ENCODE data around the gene PDSS2. TPM values are rescaled to one million over a fixed set of nuclear protein-coding genes. Genes with fewer than 3 reads are reported as not detected.

PDSS2 gene
- total RNA-seq, 2 experiments from 2014 or later = 12.8 to 15.4 TPM

DNA sequence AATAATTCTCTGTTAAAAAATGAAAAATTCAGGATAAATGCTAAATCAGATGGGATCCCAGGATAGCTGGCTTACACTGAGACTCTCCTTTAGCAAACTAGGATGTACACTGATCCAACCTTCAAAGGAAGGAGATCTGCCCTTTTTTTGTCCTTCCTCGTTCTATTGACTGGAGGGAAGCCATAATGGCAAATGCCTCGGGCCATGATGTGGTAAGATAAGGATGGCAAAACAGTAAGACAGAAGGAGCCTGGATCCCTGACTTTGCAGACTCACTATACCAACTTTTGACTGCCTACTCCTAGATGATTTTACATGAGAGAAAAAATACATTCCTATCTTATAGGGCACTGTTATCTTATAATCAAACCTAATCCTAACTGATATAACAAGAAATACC is 187.1 kb downstream of the PDSS2 start:
- POLR2A ChIA-PET = no interaction called here
- no peak overlapping the region for H3K27ac Mint-ChIP-seq
- DNase-seq = no peak
- ATAC-seq (ENCODE audit: low read depth) = no peak
- no peaks in the 10 kb centered on the region for H3K9me3 Mint-ChIP-seq
- H3K36me3 Mint-ChIP-seq = peaks cover under 1% of the 10 kb centered on the region
- H3K4me3 Mint-ChIP-seq = no peak overlapping the region
- no peaks in the 10 kb centered on the region for H3K27me3 Mint-ChIP-seq
- no peaks in the 10 kb centered on the region for H3K4me1 Mint-ChIP-seq

DNA sequence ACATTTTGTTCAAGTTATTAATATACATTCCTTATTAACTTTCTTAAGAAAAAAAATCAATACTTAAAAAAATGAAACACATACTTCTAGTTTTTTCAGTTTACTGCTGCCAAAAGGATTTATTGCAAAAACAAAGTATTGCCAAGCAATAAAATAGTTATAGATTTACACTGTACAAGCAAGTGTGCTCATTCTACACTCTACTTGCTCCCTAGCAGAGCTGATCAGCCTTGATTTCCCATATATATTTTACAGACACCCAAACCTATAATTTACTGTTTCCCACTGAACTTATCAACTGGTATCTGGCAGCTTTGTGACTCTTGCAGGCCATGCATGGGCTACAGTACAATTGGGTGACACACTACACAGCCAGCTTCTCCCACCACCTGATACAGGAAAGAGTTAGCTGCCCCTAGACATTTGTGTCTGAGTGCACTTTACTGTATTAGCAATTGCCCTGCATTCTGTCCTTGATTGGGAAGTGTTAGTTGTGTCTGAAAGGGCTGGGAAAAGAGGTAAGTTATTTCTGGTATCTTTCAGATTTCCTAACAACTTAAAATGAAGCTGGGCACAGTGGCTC is 188.1 kb downstream of the PDSS2 start:
- no peak overlapping the region for H3K4me3 Mint-ChIP-seq
- no peaks in the 10 kb centered on the region for H3K27me3 Mint-ChIP-seq
- DNase-seq = no peak
- H3K9me3 Mint-ChIP-seq = no peaks in the 10 kb centered on the region
- H3K27ac Mint-ChIP-seq = no peak overlapping the region
- POLR2A ChIA-PET = no interaction called here
- peaks cover 3% of the 10 kb centered on the region for H3K36me3 Mint-ChIP-seq
- no peak for ATAC-seq (ENCODE audit: low read depth)
- peaks cover 2% of the 10 kb centered on the region for H3K4me1 Mint-ChIP-seq

DNA sequence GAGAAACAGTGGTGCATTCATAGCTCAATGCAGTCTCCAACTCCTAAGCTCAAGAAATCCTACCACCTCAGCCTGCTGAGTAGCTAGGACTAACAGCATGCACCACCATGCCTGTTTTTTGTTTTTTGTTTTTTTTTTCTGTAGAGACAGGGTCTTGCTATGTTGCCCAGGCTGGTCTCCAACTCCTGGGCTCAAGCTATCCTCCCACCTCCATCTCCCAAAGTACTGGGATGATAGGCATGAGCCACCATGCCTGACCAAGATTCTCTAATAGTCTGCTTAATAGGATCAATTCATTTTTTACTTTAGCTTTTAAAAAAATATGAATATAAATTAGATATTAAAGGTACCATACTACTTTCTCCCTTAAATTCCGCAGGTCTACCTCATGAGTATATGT is 191.7 kb downstream of the PDSS2 start:
- H3K27me3 Mint-ChIP-seq = no peaks in the 10 kb centered on the region
- POLR2A ChIA-PET = interaction anchor here (0.7 kb wide), 1 partner anchor 85 kb away, joined by 3 read pairs; no protein-coding TSS in a partner anchor

DNA sequence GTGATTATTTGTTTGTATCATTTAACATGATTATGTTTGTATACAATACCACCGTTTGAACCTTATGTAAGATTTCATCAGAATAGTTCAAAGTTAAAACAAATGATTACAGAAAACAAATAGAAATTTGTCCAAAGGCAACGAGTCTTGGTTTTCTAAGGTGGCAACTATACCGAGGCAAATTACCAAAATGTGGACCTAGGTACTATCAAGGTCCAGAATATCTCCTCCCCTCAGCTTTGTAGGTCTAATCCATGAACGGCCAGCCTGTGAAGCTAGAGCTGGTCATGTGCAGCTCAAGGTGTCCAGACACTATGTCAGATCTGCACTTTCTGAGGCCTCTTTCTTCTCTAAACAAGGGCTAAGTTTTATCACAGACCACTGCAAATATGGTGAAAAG is 192.4 kb downstream of the PDSS2 start:
- H3K27ac Mint-ChIP-seq = no peak overlapping the region
- ATAC-seq (ENCODE audit: low read depth) = no peak
- no peak overlapping the region for H3K4me3 Mint-ChIP-seq
- no peaks in the 10 kb centered on the region for H3K27me3 Mint-ChIP-seq
- peaks cover 5% of the 10 kb centered on the region for H3K36me3 Mint-ChIP-seq
- no peak for DNase-seq
- peaks cover 1% of the 10 kb centered on the region for H3K9me3 Mint-ChIP-seq
- peaks cover 2% of the 10 kb centered on the region for H3K4me1 Mint-ChIP-seq
- POLR2A ChIA-PET = no interaction called here

More for the DNA sequence above, 191.7 kb downstream of the PDSS2 start:
- Mint-ChIP-seq H3K9me3 (no peaks in the 10 kb centered on the region), H3K4me1 (peaks cover 2% of the 10 kb centered on the region), H3K36me3 (peaks cover 3% of the 10 kb centered on the region), H3K27ac (no peak overlapping the region), H3K4me3 (no peak overlapping the region)
- DNase-seq = no peak
- ATAC-seq (ENCODE audit: low read depth) = no peak

DNA sequence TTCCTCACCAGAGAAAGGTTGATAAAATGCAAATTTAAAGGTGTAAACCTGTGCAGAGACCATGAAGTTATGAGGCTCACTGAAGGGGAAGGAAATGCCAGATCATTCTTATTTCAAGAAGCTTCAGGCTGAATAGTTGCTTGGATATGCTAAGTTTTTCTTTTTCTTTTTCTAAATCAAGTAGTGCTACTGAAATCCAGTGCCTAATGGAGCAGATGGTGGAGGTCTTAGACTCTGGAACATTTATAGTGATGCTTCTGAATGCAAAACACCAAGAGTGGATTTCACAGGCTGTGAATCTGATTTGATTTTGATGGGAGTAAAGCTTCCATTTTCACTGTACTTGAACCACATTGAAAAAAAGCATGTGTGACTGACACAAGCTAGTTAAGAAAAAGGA is 192.8 kb downstream of the PDSS2 start:
- no peak for ATAC-seq (ENCODE audit: low read depth)
- POLR2A ChIA-PET = interaction anchor here (0.5 to 0.6 kb wide), 2 partner anchors 8 to 25 kb away, joined by 3 to 4 read pairs; no protein-coding TSS in a partner anchor
- no peak overlapping the region for H3K4me3 Mint-ChIP-seq
- no peak overlapping the region for H3K27ac Mint-ChIP-seq
- H3K9me3 Mint-ChIP-seq = peaks cover 1% of the 10 kb centered on the region
- no peak for DNase-seq
- H3K27me3 Mint-ChIP-seq = no peaks in the 10 kb centered on the region
- H3K36me3 Mint-ChIP-seq = peaks cover 6% of the 10 kb centered on the region
- H3K4me1 Mint-ChIP-seq = peaks cover 2% of the 10 kb centered on the region

DNA sequence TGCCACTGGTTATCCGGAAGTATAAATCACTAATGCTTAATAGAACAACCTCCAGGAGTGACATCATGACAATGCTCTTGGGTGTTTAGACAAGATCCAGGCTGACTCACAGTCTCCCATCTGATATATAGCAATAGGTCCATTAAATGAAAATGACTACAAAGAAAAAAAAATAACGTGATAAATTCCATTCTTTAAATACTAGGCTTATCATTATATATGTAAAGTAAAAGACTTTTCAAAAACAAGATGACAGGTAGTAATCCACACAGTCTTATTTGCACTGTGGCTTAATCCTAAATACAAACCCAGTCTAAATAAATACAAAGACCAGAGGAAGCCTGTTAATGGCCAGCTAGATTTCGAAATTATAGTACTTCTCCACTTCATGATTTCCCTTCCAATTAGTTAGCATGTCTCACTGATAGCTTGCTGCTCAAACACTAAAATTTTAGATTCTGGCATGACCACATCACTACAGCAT is 195.0 kb downstream of the PDSS2 start:
- ATAC-seq (ENCODE audit: low read depth) (no peak), DNase-seq (no peak)
- no peaks in the 10 kb centered on the region for H3K27me3 Mint-ChIP-seq
- peaks cover 1% of the 10 kb centered on the region for H3K9me3 Mint-ChIP-seq
- H3K27ac Mint-ChIP-seq = no peak overlapping the region
- POLR2A ChIA-PET = no interaction called here
- no peak overlapping the region for H3K4me3 Mint-ChIP-seq
- peaks cover 2% of the 10 kb centered on the region for H3K4me1 Mint-ChIP-seq
- H3K36me3 Mint-ChIP-seq = peaks cover 8% of the 10 kb centered on the region

DNA sequence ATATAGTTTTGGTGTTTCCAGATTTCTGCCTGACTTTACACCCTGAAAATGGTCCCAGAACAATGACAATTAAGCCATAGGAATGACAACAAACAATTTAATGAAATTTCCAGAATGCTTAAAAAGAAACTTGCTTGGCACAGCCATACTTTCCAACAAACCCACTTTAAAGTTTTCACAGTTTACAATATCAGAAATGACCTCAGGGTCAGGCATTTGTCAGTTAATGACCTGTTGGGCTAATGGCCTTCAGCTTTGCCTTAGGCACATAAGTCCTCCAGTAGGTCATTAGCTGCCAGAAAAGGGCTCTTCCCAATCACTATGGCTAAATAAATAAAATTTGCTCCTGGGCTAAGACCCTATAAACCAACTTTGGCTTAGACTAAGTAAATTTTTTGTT is 199.4 kb downstream of the PDSS2 start:
- H3K27me3 Mint-ChIP-seq = no peaks in the 10 kb centered on the region
- H3K36me3 Mint-ChIP-seq = peaks cover 5% of the 10 kb centered on the region
- DNase-seq (no peak), ATAC-seq (ENCODE audit: low read depth) (no peak)
- H3K4me1 Mint-ChIP-seq = no peaks in the 10 kb centered on the region
- peaks cover 1% of the 10 kb centered on the region for H3K9me3 Mint-ChIP-seq
- H3K27ac Mint-ChIP-seq = no peak overlapping the region
- POLR2A ChIA-PET = interaction anchor here (0.7 kb wide), 1 partner anchor 60 kb away, joined by 3 read pairs; no protein-coding TSS in a partner anchor
- no peak overlapping the region for H3K4me3 Mint-ChIP-seq

DNA sequence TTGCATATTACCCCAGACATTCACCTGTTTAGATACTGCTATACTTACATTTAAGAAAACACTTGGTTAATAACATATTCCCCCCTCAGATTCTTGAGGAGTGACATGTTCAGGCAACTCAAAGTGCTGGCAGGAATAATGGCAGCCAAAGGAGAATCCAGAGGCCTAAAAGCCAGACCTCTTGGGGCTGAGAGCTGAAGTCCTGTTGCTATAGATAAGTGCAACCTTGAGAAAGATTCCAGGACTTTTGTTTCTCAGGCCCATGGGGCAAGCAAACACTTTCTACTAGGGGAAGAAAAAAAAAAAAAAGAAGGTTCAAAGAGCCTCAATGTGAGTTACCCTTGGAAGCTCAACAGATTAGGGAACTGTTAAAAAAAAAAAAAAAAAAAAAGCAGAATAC is 211.2 kb downstream of the PDSS2 start:
- no peaks in the 10 kb centered on the region for H3K9me3 Mint-ChIP-seq
- POLR2A ChIA-PET = interaction anchor here (0.5 kb wide), 1 partner anchor 18 kb away, joined by 6 read pairs; no protein-coding TSS in a partner anchor
- no peaks in the 10 kb centered on the region for H3K27me3 Mint-ChIP-seq
- H3K4me3 Mint-ChIP-seq = no peak overlapping the region
- no peak overlapping the region for H3K27ac Mint-ChIP-seq
- DNase-seq (no peak), ATAC-seq (ENCODE audit: low read depth) (no peak)
- peaks cover 2% of the 10 kb centered on the region for H3K36me3 Mint-ChIP-seq
- H3K4me1 Mint-ChIP-seq = no peaks in the 10 kb centered on the region

DNA sequence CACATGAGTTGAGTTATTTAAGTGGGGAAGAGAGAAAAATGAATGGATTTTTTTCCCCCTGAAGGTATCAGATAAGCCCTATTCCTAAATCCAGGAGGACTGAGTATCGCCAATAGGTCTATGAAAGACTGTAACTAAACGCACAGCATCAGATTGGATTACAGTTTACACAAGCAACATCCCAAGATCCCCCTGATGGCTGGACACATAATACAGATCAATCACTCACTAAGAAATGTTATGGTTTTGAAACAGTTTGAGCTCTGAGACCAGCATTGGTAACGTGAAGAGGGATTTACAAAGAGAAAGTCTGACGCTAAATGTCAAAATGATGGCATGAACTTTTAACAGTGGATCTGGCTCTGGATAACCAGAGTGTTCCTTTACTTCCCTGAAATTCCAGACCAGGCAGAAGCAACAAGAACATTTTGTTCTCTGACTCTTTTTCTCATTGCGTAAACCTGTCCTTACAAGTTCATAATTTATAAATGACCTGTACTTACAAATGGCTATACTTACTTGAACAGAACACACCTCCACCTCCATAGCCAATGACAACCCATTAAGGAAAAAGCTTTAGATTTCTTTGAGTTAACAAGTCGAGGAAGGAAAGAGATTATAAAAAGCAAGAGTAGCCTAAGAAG is 212.3 kb downstream of the PDSS2 start:
- no peak for DNase-seq
- H3K36me3 Mint-ChIP-seq = peaks cover 2% of the 10 kb centered on the region
- H3K27ac Mint-ChIP-seq = no peak overlapping the region
- ATAC-seq (ENCODE audit: low read depth) = no peak
- no peaks in the 10 kb centered on the region for H3K4me1 Mint-ChIP-seq
- H3K4me3 Mint-ChIP-seq = no peak overlapping the region
- POLR2A ChIA-PET = no interaction called here
- no peaks in the 10 kb centered on the region for H3K9me3 Mint-ChIP-seq
- no peaks in the 10 kb centered on the region for H3K27me3 Mint-ChIP-seq

DNA sequence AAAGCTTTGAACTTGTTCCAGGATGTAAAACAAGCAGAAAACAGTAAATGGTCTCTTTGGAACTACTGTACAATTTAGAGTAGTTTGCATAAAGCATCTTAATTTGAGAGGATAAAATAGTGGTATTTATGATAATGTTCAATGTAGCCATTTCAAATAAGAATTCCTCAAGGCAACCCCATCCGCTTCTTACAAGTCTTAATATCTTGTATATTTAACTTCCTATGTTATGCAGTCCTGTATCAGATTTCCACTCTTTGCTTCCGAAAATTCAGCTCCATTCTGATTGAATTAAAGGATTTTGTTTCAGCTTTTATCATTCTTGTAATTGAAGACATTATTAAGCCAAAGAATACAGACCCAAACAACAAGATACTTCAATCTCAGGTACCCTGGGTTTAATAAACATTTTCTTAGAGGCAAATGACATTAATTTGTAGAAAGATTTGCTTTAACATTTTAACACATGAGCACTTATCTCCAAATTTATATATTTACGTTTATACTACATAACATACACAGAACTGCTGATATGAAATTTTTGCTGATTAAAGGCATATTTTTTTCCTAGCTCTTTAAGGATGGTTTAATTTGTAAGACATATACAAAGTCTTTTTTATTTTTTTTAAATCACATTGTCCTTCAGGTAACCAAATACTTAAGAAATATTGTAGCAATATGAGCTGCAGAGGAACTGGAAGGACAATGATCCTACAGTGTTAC is 213.0 kb downstream of the PDSS2 start:
- no peaks in the 10 kb centered on the region for H3K9me3 Mint-ChIP-seq
- H3K4me3 Mint-ChIP-seq = no peak overlapping the region
- ATAC-seq (ENCODE audit: low read depth) = no peak
- no peak overlapping the region for H3K27ac Mint-ChIP-seq
- no peaks in the 10 kb centered on the region for H3K4me1 Mint-ChIP-seq
- POLR2A ChIA-PET = no interaction called here
- DNase-seq = no peak
- peaks cover 6% of the 10 kb centered on the region for H3K36me3 Mint-ChIP-seq
- H3K27me3 Mint-ChIP-seq = no peaks in the 10 kb centered on the region

DNA sequence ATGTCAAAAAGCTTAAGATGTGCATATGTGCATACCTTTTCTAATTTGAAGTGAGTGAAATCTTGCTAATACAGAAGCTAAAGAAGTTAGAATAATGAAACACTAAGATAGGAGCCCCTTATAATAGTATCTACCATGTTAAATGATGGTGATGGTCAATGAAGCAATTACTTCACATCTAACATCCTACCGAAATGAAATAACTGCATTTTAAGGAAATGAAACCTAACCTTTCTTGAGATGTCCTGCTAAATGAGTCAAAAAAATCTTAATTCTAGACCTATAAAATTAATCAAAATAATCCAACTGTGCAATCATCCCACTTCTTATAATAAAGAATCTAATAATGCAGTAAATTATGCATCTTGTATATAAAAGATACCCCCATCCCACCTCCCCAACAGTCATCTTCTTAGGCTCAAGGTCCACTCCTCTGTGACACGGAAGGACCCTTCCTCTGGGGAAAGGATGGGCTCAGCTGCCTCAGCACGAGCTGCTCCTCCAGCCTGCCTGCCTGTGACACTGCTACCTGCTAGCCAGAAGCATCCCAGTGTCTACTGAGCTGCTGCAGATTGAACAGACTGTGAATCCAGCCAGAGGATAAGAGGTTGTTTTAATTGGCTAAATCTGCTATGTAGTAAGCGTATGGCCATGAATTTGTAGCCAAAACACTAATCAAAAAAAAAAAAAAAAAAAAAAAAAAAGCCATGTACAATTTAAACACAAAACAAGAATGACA is 214.5 kb downstream of the PDSS2 start:
- no peak for DNase-seq
- no peaks in the 10 kb centered on the region for H3K9me3 Mint-ChIP-seq
- H3K27ac Mint-ChIP-seq = no peak overlapping the region
- H3K27me3 Mint-ChIP-seq = no peaks in the 10 kb centered on the region
- H3K36me3 Mint-ChIP-seq = peaks cover 6% of the 10 kb centered on the region
- no peak for ATAC-seq (ENCODE audit: low read depth)
- H3K4me1 Mint-ChIP-seq = no peaks in the 10 kb centered on the region
- POLR2A ChIA-PET = interaction anchor here (0.5 kb wide), 1 partner anchor 803 kb away, joined by 3 read pairs; no protein-coding TSS in a partner anchor
- no peak overlapping the region for H3K4me3 Mint-ChIP-seq

DNA sequence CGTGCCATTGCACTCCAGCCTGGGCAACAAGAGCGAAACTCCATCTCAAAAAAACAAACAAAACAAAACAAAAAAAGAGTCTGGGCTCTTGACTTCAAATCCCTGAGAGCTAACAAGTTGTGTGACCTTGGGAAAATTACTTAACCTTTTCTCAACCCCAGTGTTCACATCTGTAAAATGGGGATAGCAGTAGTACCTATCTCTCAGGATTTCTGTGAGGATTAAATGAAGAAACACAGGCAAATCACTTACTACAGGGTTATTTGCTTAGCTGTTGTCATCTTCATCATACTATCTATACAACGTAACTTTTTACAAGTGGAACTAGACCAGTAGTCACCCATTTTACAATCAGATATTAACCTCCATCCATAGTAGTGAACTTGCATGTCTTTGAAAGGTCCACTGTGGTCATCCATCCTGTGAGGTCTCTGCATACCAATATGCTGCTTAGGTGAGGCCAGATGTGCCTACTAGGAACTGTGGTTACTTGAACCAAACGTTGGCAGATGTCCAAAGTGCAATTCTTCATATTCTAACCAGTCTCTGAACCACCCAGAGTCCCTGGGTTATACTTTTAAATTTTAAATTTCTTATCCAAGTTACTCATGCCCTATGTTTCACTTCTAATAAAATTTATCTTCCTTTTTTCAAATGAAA is 215.2 kb downstream of the PDSS2 start:
- H3K4me3 Mint-ChIP-seq = no peak overlapping the region
- POLR2A ChIA-PET = no interaction called here
- no peak overlapping the region for H3K27ac Mint-ChIP-seq
- no peaks in the 10 kb centered on the region for H3K4me1 Mint-ChIP-seq
- peaks cover 6% of the 10 kb centered on the region for H3K36me3 Mint-ChIP-seq
- no peaks in the 10 kb centered on the region for H3K9me3 Mint-ChIP-seq
- no peak for ATAC-seq (ENCODE audit: low read depth)
- H3K27me3 Mint-ChIP-seq = no peaks in the 10 kb centered on the region
- no peak for DNase-seq

DNA sequence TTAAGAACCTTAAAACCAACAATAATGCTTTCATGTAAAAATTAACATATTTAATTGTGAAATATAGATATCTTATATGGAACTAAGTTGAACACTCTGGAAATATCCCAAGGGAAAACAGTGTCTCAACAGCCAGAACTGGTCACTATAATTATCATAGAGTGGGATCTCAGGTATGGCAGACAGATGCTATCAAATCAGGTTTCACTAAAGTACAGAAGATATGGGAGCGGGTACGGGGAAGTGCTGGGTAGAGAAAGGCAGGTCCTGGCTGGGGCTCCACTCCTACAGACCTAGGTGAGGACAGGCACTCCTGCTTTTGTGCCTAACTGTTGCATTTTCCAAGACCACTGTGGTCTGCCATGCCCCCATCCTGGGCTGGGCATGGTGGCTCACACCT is 215.9 kb downstream of the PDSS2 start:
- no peaks in the 10 kb centered on the region for H3K27me3 Mint-ChIP-seq
- no peak overlapping the region for H3K4me3 Mint-ChIP-seq
- H3K27ac Mint-ChIP-seq = no peak overlapping the region
- DNase-seq (no peak), ATAC-seq (ENCODE audit: low read depth) (no peak)
- POLR2A ChIA-PET = no interaction called here
- no peaks in the 10 kb centered on the region for H3K4me1 Mint-ChIP-seq
- peaks cover 6% of the 10 kb centered on the region for H3K36me3 Mint-ChIP-seq
- no peaks in the 10 kb centered on the region for H3K9me3 Mint-ChIP-seq
